ENCODE data around the gene OLIG1.

OLIG1 gene

DNA sequence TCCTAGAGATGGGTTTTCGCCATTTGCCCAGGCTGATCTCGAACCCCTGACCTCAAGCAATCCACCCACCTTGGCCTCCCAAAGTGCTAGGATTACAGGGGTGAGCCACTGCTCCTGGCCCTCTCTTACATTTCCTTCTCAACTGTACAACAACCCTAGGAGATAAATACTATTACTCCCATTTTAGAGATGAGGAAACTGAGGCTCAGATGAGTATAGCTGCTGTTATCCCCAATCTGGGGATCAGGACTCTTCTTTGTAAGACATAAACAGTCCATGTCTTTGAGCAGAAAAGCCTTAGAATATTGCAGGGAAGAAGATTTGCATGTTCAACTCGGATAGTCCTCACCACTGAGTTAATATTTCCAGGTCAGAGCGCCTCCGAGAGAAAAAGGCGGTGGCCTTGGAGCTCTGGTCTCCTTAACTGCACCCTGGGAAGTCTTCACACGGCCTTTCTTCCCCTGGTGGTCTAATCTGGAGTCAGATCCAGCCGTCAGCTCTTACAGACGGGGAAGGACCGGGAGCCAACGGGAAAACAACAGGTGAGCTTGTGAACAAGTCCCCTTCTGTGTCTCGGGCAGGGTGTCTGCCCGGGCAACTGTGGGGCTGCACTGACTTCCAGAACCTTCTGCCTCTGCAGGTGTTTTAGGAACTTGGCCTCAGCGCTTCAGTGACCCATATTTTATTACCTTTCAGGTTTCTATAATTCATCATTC, 5.9 kb upstream of the OLIG1 start:
- DNase-seq = no peak

DNA sequence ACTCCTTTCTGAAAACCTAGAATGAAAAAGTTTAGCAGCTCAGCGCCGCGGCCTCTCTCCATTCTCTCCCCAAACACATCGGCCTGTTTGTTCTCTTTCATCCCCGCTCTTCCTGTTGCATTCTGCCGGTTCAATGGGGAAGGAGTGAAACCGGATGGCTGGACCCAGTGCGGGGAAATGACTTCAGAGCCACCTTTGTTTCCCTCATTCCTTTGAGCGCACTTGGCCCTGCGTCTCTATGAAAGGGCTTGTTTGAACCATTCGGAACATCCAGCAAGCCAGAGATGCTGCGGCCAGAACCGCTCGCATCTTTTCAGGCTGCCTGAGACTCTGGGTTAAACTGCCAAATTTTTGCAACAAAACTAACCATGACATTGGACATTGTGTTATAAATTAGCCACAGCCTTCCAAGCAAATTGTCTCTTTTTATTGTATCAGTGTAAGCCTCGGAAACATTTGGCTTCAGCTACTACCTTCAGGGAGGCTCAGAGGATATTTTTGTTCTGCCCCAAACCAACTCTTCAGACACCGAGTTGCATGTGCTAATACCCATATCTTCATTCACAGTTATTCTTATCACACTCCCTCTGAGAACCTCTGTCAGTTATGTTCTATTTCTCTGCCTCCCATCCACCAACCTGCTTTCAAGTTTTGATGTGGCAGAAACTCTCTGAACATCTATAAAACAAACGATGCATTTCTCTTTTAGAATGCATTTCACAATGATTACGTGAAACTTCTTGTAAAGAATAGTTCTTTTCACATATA, 5.1 kb upstream of the OLIG1 start:
- no peak for DNase-seq

DNA sequence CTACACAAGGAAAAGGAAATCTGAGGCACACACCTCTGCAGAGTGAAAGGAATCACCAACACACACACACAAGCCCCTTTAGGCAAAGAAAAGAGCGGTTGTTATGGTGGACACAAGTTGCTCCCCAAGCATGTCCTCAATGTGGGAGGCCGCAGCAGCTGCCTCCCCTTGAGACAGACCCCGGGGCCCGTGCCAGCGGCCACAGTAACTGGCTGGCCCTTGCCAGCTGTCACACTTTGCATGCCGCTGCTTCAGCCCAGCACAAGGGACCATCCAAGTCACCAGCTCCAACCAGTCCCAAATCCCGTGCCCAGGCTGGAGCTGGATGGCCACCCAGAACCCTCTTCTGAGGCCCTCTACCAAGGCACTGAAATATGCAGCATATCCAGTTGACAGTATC, 2.9 kb upstream of the OLIG1 start:
- DNase-seq = no peak

DNA sequence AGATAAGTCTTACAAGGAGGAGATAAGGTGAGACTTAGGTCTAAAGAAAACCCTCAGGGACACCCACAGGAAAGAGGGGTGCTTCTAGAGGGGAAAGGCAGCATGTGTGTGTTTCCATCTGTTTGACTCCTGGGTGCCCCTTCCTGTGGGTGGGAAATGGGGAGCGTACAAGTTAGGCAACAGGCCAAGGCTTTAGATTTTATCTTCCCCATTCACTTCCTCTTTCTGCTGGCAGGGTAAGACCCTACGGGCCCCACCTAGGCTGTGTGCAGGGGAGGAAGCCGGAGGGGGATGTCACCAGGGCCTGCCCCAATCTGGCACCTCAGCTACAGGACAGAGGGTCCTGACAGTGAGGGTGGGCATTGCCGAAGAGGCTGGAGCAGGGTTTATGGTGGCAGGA, 2.5 kb upstream of the OLIG1 start:
- no peak for DNase-seq

DNA sequence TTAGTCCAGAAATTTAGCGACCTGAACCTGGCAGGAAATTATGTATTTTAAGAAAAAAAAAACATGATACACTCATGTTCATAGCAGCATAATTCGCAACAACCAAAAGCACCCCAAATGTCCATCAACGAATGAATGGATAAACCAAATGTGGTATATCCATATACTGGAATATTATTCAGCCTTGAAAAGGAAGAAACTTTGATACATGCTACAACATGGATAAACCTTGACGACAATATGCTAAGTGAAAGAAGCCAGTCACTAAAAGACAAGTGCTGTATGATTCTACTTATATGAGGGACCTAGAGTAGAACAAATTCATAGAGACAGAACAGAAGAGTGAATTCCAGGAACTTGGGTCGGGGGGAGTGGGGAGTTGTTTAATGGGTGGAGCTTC, 698 bp upstream of the OLIG1 start:
- DNase-seq = no peak

DNA sequence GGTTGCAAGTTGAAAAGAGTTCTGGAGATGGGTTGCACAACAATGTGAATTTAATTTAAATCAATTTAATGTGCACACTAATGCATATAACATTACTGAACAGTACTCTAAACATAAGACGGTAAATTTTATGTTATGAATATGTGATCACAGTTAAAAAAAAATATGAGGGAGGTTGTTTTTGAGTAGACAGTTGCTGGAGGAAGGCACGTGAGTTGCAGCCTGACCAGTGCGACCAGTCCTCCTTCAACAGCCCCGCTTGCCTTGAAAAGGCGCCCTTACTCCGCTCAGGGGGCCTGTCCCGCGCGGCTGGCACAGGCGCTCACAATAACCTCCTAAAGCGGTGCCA, 322 bp upstream of the OLIG1 start:
- no peak for DNase-seq

DNA sequence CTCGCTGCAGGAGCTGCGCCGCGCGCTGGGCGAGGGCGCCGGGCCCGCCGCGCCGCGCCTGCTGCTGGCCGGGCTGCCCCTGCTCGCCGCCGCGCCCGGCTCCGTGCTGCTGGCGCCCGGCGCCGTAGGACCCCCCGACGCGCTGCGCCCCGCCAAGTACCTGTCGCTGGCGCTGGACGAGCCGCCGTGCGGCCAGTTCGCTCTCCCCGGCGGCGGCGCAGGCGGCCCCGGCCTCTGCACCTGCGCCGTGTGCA, 730 bp downstream of the OLIG1 start:
- DNase-seq = no peak

DNA sequence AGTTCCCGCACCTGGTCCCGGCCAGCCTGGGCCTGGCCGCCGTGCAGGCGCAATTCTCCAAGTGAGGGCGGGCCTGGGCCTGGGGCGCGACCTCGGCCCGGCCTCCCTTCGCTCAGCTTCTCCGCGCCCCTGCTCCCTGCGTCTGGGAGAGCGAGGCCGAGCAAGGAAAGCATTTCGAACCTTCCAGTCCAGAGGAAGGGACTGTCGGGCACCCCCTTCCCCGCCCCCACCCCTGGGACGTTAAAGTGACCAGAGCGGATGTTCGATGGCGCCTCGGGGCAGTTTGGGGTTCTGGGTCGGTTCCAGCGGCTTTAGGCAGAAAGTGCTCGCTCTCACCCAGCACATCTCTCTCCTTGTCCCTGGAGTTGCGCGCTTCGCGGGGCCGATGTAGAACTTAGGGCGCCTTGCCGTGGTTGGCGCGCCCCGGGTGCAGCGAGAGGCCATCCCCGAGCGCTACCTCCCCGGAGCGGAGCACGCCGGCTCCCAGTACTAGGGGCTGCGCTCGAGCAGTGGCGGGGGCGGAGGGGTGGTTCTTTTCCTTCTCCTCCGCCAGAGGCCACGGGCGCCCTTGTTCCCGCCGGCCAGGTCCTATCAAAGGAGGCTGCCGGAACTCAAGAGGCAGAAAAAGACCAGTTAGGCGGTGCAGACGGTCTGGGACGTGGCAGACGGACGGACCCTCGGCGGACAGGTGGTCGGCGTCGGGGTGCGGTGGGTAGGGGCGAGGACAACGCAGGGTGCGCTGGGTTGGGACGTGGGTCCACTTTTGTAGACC, 1.2 kb downstream of the OLIG1 start:
- DNase-seq = peak; percentile 35

DNA sequence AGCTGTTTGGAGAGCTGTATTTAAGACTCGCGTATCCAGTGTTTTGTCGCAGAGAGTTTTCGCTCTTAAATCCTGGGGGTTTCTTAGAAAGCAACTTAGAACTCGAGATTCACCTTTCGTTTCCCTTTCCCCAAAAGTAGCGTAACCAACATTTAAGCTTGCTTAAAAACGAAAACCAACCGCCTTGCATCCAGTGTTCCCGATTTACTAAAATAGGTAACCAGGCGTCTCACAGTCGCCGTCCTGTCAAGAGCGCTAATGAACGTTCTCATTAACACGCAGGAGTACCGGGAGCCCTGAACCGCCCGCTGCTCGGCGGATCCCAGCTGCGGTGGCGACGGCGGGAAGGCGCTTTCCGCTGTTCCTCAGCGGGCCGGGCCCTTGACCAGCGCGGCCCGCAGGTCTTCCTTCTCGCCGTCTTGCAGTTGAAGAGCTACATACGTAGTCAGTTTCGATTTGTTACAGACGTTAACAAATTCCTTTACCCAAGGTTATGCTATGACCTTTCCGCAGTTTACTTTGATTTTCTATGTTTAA, 1.9 kb downstream of the OLIG1 start:
- no peak for DNase-seq

DNA sequence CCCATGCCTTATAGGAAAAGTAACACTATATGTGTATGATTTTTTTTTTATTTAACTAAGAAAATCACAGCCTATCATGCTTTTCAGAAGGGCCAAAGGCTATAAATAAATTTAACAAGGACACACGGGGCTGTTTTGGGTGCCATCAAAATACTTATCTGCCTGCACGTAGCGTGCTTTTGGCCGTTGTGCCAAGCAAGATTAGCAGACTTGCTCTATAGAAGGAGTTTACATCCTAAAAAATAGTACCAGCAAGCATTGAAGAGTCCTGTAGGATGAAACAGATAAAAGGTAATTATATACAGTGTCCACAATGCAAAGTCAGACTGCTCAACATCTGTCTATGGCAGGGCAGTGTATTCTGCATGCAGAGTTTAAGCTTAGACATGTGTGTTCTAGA, 3.7 kb downstream of the OLIG1 start:
- DNase-seq = no peak

DNA sequence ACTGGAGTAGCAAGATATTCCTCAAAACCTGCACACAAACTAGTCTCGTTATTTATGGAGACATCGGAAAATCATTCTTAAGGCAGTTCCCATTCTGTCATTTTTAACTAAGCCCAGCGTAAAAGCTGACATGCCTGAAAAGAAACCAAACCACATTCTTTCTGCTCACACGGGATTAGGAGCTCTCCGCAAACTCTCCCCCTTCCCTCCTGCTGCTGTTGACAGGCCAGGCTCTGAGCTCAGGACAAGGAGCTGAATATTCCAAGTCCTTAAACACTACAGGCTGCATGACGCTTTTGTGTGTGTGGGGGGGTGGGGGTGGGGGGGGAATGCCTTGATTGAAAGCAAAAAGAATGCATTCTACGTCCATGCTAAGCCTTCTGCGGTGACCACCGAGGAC, 5.2 kb downstream of the OLIG1 start:
- DNase-seq = no peak

DNA sequence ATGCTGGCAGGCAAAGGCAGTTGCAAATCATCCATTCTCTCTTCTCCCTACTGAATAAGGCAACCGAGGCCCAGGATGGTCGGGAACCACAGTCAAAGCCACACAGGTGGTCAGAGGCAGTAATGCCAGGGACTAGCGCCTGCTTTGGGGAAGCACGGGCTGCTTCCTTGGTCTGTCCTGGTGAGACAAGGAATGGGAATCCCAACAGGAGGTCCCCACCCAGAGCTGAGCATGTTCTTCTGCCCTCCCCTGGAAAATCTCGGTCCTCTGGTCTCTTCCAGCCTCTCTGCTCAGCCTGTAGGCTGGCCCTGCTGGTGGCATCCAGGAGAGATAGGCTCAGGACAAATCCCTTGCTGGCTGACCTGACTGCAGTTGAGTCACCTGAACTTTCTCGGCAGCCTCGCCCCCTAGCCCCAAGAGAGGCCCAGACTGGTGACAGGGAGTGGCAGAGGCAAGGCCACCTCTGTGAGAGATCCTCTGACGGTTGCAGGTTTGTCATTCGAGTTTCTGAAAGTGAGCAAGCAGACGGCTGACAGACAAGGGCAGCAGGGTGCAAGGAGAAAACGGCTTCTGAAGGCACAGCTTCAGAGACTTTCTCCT, 5.8 kb downstream of the OLIG1 start:
- no peak for DNase-seq

DNA sequence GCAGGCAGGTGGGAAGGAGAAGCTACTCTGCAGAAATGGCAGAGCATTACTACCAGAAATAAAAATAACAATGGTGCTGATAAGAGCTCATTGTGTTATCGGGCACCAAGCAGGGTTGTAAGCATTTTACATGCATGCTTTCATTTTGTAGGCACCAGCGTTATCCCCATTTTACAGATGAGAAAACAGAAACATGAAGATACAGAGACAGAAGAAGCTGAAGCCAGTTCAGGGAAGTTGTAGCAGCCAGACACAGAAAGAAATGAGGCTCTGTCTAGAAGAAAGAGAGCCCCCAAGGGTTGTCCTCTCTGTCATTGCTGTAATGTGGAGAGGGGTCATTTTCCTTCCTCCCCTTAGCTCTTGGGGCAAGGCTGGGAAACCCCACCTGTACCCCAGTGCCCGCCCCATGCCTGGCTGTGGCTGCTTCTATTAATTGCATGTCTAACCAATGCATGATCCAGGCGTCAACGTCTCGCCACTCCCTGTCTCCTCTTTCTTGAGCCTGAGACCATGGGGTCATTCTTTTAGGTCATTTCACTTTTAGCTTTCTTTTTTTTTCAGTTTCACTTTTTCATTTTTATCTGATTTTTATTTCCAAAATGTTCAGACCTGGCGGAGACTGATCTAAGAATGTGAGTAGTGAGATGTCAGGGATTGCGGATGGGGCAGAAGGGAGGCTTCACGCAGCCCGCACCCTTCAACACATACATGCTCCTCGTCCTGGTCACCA, 6.8 kb downstream of the OLIG1 start:
- DNase-seq = no peak

DNA sequence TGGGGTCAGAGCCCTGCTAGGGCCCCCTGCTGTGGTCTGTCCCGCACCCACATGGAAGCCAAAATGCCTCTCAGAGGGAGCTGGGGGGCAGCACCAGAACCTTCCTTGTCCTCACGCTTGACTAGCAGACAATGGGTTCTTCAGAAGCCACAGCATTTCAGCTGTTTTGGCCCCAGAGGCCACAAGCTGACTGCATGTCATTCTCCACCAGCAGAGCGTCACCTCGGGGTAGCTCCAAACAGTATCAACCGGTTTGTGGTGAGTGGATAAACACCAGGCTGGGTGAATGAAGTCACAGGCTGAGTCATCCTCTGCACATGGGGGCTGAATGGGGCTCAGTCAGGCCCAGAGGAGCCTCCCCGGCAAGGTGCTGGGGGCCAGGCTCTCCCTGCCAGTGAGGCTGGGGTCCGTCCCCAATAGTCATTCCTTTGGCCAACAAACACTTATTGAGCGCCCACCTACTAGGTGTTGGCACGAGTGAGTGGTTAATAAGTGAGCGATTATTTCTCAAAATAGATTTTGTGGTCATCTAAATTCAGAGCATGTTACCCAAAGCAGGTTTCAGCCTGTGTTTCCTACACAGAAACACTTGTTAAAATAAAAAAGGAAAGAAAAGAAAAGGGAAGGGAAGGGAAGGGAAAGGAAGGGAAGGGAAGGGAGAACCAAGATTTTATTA, 9.1 kb downstream of the OLIG1 start:
- DNase-seq = no peak

DNA sequence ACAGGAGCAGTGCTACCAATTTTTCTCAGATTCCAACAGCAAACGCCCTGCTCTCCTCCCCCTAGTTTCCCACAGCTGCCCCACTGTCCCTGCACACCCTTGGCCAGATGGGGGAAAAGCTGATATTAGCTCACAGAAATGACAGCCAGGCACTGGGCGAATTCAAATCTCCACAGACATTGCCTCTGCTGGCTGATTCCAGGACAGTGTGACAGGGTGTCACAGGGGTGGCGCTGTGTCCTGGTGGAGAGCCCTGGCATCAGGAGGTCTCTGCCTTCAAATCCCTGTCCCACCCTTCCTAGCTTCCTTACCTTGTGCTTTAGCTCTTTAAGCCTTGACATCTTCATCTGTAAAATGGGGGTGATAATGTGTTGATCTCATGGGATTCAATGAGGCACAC, 10.4 kb downstream of the OLIG1 start:
- no peak for DNase-seq

DNA sequence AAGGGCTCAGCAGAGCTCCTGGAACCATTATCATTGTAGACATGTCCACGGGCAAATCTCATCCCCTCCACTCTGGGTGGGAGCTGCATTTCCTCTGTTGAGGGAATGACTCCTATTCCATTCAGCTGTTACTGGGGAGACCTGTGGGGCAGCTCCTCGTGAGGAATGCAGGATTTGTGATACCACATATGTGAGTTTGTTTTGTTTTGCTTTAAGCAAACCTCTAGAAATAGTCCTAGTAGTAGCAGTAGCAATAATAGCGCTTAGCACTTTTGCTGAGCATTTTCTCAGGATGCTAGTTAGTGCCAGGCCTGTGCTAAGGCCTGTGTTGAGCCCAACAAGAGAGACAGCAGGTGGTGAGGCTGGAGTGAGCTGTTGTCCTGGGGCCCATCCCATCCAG, 10.8 kb downstream of the OLIG1 start:
- DNase-seq = no peak

DNA sequence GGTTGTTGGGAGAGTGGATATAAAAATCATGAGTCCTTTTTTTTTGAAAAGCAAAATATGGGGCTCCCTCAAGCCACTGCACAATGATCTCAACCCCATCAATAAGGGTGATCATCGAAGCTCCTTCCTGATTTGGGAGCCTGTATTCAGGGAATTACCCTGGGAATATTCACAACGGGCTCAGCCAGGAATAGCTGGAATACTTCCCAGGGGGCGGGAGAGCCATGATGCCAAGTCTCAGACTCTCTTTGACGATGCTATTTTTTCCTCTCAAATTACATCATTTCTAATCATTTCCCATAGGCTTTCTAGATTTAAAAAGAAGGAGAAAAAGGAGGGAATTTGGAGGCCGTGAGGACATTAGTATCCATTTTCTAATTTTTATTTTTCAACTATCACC, 18.4 kb downstream of the OLIG1 start:
- DNase-seq = no peak

DNA sequence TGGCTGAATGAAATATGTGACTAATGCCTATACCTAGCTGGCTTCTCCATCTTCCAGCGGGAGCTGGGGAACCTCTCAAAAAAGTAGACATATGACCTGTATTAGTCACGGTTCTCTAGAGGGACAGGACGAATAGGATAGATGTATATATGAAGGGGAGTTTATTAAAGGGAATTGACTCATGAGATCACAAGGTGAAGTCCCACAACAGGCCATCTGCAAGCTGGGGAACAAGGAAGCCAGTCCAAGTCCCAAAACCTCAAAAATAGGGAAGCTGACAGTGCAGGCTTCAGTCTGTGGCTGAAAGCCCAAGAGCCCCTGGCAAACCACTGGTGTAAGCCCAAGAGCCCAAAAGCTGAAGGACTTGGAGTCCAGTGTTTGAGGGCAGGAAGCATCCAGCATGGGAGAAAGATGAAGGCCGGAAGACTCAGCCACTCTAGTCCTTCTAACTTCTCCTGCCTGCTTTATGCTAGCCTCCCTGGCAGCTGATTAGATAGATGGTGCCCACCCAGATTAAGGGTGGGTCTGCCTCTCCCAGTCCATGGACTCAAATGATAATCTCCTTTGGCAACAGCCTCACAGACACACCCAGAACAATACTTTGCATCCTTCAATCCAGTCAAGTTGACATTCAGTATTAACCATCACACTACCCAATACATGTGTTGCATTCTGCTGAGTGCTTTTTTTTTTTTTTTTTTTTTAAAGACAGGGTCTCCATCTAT, 19.6 kb downstream of the OLIG1 start:
- no peak for DNase-seq

DNA sequence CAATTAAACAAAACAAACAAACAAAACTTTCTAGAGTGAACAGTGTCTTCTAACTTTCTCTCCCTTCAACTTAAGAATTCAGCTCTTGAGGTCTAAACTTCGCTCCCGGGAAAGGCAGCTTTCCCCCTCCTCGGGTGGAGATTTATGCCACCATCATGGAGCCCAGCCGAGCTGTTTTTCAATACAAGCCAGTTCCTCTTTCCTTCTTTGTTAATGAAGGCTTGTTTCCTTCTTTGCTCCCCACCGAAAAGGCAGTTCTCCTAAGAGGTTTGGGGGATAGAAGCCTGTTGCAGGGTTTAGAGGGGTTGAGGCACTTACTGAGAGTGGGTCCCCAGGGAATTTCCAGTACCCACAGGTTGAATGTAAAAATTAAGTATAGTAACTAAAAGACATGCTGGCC, 26.5 kb downstream of the OLIG1 start:
- DNase-seq = no peak

DNA sequence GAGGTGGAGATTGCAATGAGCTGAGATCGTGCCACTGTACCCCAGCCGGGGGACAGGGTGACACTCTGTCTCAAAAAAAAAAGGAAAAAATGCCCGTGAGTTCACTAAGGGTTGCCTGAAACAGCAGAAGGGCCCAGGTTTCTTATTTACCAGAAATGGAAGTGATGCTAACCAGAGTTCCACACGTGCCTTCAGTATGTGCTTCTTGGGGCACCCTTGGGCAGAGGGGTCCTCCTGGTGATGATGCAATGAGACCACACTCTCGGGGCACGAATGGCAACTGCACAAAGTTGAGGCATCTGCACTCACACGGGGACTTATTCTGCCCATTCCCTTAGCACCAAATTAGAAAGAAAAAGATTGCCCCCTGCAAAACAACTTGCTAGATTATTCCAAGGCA, 29.2 kb downstream of the OLIG1 start:
- DNase-seq = no peak

DNA sequence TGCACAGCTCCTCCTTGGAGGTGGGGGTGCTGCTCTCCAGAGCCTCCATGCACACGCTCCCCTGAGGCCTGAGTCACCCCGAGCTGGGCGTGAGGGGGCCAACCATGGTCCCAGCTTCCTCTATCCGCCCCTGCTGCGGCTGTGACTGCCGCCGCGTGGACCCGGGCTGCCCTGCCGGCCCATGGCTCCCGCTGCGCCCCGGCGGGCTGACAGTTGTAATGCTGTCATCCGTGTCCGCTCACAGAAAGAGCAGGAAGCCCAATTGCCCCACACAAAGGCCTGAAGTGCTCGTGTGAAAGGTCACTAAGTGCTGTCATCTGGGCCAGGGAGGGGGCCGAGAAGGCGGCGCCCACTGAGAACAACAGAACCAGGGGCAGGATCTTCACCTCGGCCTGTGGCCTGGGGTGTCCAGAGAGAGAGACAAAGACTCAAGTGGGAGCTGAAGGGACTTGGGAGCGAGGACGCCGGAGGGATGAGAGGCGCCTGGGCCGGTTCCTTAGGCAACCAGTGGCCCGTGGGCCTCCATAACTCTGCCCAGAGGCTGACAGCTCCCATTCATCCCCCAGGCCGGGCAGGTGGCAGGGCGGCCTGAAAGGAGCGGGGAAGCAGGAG, 31.5 kb downstream of the OLIG1 start:
- no peak for DNase-seq
